ENCODE data around the gene REP15.
"Not testable (repeated sequence)": the region's sequence is repeated elsewhere in the genome, so short reads cannot be mapped to it uniquely, and the experiment has no call there.

DNA sequence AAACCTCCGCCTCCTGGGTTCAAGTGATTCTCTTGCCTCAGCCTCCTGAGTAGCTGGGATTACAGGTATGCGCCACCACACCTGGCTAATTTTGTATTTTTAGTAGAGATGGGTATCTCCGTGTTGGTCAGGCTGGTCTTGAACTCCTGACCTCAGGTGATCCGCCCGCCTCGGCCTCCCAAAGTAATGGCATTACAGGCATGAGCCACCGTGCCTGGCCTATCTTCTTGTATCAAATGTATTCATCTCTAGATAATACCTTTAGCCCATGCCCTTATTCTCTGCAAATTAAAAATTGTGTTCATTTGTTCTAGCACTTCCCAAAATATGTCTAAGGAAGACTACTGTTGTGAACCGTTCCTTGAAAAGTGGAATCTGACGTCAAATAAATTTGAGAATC, 38.1 kb downstream of the REP15 start:
- TF ChIP-seq, protein P1, sequence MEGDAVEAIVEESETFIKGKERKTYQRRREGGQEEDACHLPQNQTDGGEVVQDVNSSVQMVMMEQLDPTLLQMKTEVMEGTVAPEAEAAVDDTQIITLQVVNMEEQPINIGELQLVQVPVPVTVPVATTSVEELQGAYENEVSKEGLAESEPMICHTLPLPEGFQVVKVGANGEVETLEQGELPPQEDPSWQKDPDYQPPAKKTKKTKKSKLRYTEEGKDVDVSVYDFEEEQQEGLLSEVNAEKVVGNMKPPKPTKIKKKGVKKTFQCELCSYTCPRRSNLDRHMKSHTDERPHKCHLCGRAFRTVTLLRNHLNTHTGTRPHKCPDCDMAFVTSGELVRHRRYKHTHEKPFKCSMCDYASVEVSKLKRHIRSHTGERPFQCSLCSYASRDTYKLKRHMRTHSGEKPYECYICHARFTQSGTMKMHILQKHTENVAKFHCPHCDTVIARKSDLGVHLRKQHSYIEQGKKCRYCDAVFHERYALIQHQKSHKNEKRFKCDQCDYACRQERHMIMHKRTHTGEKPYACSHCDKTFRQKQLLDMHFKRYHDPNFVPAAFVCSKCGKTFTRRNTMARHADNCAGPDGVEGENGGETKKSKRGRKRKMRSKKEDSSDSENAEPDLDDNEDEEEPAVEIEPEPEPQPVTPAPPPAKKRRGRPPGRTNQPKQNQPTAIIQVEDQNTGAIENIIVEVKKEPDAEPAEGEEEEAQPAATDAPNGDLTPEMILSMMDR (IDR thresholded peaks at IDR 0.05; ENCODE audit: low read depth, low read length, missing input control), result not testable (repeated sequence)
- TF ChIP-seq EGR1 (IDR thresholded peaks at IDR 0.05; ENCODE audit: low read depth in 2 of 2); REST (IDR thresholded peaks at IDR 0.05); FOXA1 (IDR thresholded peaks at IDR 0.05); HNF4A (conservative IDR thresholded peaks at IDR 0.05); YY1 (IDR thresholded peaks at IDR 0.05): not testable (repeated sequence)
- TF ChIP-seq, protein P2, sequence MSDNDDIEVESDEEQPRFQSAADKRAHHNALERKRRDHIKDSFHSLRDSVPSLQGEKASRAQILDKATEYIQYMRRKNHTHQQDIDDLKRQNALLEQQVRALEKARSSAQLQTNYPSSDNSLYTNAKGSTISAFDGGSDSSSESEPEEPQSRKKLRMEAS (IDR thresholded peaks at IDR 0.05), result not testable (repeated sequence)

All from liver (tissue), 3 donors.